MM.1S (cell line): Measurements from ENCODE around the gene GRK1.

Source experiments
- CTCF ChIP-seq: fragments of 300-600 bp; sonication (generic); IDR thresholded peaks from 2 replicates; pipeline ENCODE4 v1.5.1; 2016; ENCODE audit warnings: antibody characterized with exemption, low read length, mixed read lengths
- EZH2phosphoT487 ChIP-seq: fragments of 300-600 bp; sonication (generic); IDR thresholded peaks from 2 replicates; pipeline ENCODE4 v1.6.1; 2018; ENCODE audit warnings: antibody characterized with exemption, low read length

GRCh38 chr13:113658836-113659235 is 8.2 kb upstream of the GRK1 start:
- TF ChIP-seq CTCF (no peak), EZH2phosphoT487 (no peak)
